SU-DHL-6 (cell line): ENCODE results near the gene CLEC5A.
"Not testable (repeated sequence)": the region's sequence is repeated elsewhere in the genome, so short reads cannot be mapped to it uniquely, and the experiment has no call there.

Experiments used
- H2AFZ ChIP-seq: fragments of 200-600 bp; sonication (generic); 2 replicates; pipeline ENCODE4 v1.6.1; 2014; ENCODE audit warnings: low read depth, mild to moderate bottlenecking, moderate library complexity, mixed read lengths, antibody characterized with exemption, low read length; ENCODE audit not compliant: severe bottlenecking
- H3F3A ChIP-seq: fragments of 200-600 bp; shearing (Covaris generic); 2 replicates; pipeline ENCODE4 v1.6.0; 2016; ENCODE audit warnings: antibody characterized with exemption, mild to moderate bottlenecking; ENCODE audit not compliant: insufficient read depth
- H3K27ac ChIP-seq: fragments of 200-600 bp; sonication (generic); 2 replicates; pipeline ENCODE4 v1.5.1; 2016; ENCODE audit warnings: low read depth, mild to moderate bottlenecking, low read length, moderate library complexity, mixed read lengths
- H3K27me3 ChIP-seq: fragments of 200-600 bp; sonication (generic), shearing (Covaris generic); 2 replicates; pipeline ENCODE4 v1.6.0; 2014; ENCODE audit warnings: mild to moderate bottlenecking, low read length
- H3K36me3 ChIP-seq: fragments of 200-600 bp; sonication (generic); 2 replicates; pipeline ENCODE4 v1.6.1; 2014; ENCODE audit warnings: mild to moderate bottlenecking, low read length, mixed read lengths
- H3K4me2 ChIP-seq: fragments of 300-600, 200-600 bp; shearing (Covaris generic), sonication (generic); 2 replicates; pipeline ENCODE4 v1.6.0; 2014; ENCODE audit warnings: low read length, low read depth, mild to moderate bottlenecking; ENCODE audit not compliant: poor library complexity, severe bottlenecking
- H3K4me3 ChIP-seq: fragments of 200-600 bp; sonication (generic); 2 replicates; pipeline ENCODE4 v1.5.1; 2014; ENCODE audit warnings: antibody characterized with exemption, low read length, mild to moderate bottlenecking, mixed read lengths; ENCODE audit not compliant: insufficient read depth, poor library complexity, severe bottlenecking
- H3K79me2 ChIP-seq: fragments of 200-600 bp; sonication (generic); 2 replicates; pipeline ENCODE4 v1.6.1; 2014; ENCODE audit warnings: mild to moderate bottlenecking, low read length, moderate library complexity; ENCODE audit not compliant: insufficient read depth
- H3K9ac ChIP-seq: fragments of 200-600 bp; sonication (generic); 2 replicates; pipeline ENCODE4 v1.7.0; 2014; ENCODE audit warnings: mild to moderate bottlenecking, low read length
- H3K9me2 ChIP-seq: fragments of 200-600 bp; sonication (generic); replicated peaks from 2 replicates; pipeline ENCODE4 v1.6.1; 2014; ENCODE audit warnings: low read length; ENCODE audit not compliant: insufficient read depth
- H3K9me3 ChIP-seq: fragments of 200-600 bp; sonication (generic); 2 replicates; pipeline ENCODE4 v1.6.1; 2014; ENCODE audit warnings: low read length, mixed read lengths; ENCODE audit not compliant: insufficient read depth
- H4K20me1 ChIP-seq: fragments of 200-600 bp; sonication (generic); 2 replicates; pipeline ENCODE4 v1.6.1; 2014; ENCODE audit warnings: low read depth, mild to moderate bottlenecking, antibody characterized with exemption, low read length, moderate library complexity, mixed read lengths
- EZH2phosphoT487 ChIP-seq: fragments of 200-600 bp; sonication (generic), shearing (Covaris generic); conservative IDR thresholded peaks from 2 replicates; pipeline ENCODE4 v1.6.1; 2018; ENCODE audit warnings: mild to moderate bottlenecking, antibody characterized with exemption, low read length, moderate library complexity, mixed read lengths
- TF ChIP-seq, protein P1 (sequence below): fragments of 200-600 bp; sonication (generic); IDR thresholded peaks from one replicate; pipeline ENCODE4 v1.5.1; 2017; ENCODE audit warnings: antibody characterized with exemption, mild to moderate bottlenecking, low read length, moderate library complexity; ENCODE audit not compliant: insufficient read depth, poor library complexity, severe bottlenecking

CLEC5A gene

GRCh38 chr7:141992156-141992555 lies 45.4 kb upstream of the CLEC5A start:
- Histone ChIP-seq H3K9ac (no peak overlapping the region), H3K9me2 (no peaks in the 10 kb centered on the region), H3K27ac (no peak overlapping the region), H3K4me3 (no peak overlapping the region), H3F3A (no peaks in the 10 kb centered on the region), H3K4me2 (no peak overlapping the region), H2AFZ (no peak overlapping the region), H3K79me2 (no peaks in the 10 kb centered on the region), H4K20me1 (no peaks in the 10 kb centered on the region), H3K27me3 (no peaks in the 10 kb centered on the region), H3K36me3 (no peaks in the 10 kb centered on the region), H3K9me3 (no peaks in the 10 kb centered on the region)
- TF ChIP-seq, protein P1, sequence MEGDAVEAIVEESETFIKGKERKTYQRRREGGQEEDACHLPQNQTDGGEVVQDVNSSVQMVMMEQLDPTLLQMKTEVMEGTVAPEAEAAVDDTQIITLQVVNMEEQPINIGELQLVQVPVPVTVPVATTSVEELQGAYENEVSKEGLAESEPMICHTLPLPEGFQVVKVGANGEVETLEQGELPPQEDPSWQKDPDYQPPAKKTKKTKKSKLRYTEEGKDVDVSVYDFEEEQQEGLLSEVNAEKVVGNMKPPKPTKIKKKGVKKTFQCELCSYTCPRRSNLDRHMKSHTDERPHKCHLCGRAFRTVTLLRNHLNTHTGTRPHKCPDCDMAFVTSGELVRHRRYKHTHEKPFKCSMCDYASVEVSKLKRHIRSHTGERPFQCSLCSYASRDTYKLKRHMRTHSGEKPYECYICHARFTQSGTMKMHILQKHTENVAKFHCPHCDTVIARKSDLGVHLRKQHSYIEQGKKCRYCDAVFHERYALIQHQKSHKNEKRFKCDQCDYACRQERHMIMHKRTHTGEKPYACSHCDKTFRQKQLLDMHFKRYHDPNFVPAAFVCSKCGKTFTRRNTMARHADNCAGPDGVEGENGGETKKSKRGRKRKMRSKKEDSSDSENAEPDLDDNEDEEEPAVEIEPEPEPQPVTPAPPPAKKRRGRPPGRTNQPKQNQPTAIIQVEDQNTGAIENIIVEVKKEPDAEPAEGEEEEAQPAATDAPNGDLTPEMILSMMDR, result no peak
- no peak for TF ChIP-seq EZH2phosphoT487

GRCh38 chr7:141991140-141991539 lies 44.4 kb upstream of the CLEC5A start:
- Histone ChIP-seq H3K4me2 (no peak overlapping the region), H4K20me1 (no peaks in the 10 kb centered on the region), H3K79me2 (no peaks in the 10 kb centered on the region), H3K4me3 (no peak overlapping the region), H3K9me2 (no peaks in the 10 kb centered on the region), H3K9ac (no peak overlapping the region), H3K27ac (no peak overlapping the region), H3K9me3 (no peaks in the 10 kb centered on the region), H3K36me3 (no peaks in the 10 kb centered on the region), H2AFZ (no peak overlapping the region), H3K27me3 (no peaks in the 10 kb centered on the region), H3F3A (no peaks in the 10 kb centered on the region)
- TF ChIP-seq, protein P1, result no peak
- no peak for TF ChIP-seq EZH2phosphoT487

- no peaks in the 10 kb centered on the region for H3K9me3 ChIP-seq
- no peak overlapping the region for H3K4me2 ChIP-seq
- H3K27ac ChIP-seq, result no peak overlapping the region
- no peaks in the 10 kb centered on the region for H3K9me2 ChIP-seq
- H3K4me3 ChIP-seq, result no peak overlapping the region
- H3K79me2 ChIP-seq, result no peaks in the 10 kb centered on the region
- no peak overlapping the region for H3K9ac ChIP-seq
- no peaks in the 10 kb centered on the region for H3K36me3 ChIP-seq
- no peaks in the 10 kb centered on the region for H3F3A ChIP-seq
- H3K27me3 ChIP-seq, result no peaks in the 10 kb centered on the region
- H2AFZ ChIP-seq, result no peak overlapping the region
- H4K20me1 ChIP-seq, result no peaks in the 10 kb centered on the region
- no peak for TF ChIP-seq EZH2phosphoT487
- TF ChIP-seq, protein P1, result no peak
Measured at GRCh38 chr7:141990011-141990725, 43.4 kb upstream of the CLEC5A start.

DNA sequence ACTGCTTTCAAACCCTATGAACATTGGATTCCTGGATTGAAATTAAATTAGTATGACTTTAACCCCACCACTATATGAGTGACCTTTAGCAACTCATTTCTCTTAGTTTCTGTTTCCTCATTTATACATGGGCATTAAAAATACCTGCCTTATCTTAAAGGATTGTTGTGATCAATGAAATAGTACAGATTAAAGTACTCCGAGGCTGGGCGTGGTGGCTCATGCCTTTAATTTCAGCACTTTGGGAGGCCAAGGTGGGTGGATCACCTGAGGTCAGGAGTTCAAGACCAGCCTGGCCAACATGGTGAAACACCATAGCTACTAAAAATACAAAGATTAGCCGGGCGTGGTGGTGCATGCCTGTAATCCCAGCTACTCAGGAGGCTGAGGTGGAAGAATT lies 41.0 kb upstream of the CLEC5A start:
- H3K9ac ChIP-seq, H3K4me2 ChIP-seq, H2AFZ ChIP-seq, H4K20me1 ChIP-seq, H3K4me3 ChIP-seq, H3K36me3 ChIP-seq, H3K9me3 ChIP-seq, H3K79me2 ChIP-seq, H3K9me2 ChIP-seq, H3K27me3 ChIP-seq, H3K27ac ChIP-seq, H3F3A ChIP-seq: not testable (repeated sequence)
